Gastrocnemius medialis (tissue), 4 donors: ENCODE data around the gene ZIC1. TPM values are rescaled to one million over a fixed set of nuclear protein-coding genes. Genes with fewer than 3 reads are reported as not detected.

Experiments
- ATAC-seq, 2 donors: fragments of 150-250 bp; one replicate each; pipeline ENCODE4 v1.9.1; 2016
- DNase-seq, 2 donors: peaks; one replicate each; pipeline ENCODE4 v3.0.0-alpha.2; 2019
- H3K27ac ChIP-seq, 4 donors: fragments of 200-600 bp; sonication (generic); 1 replicate in 1 of 4; 2 replicates in 3 of 4; pipeline ENCODE4 v1.5.1; 2016 to 2018; ENCODE audit warnings: mild to moderate bottlenecking in 2 of 4, moderate library complexity in 1 of 4
- H3K27me3 ChIP-seq, 3 donors: fragments of 200-600 bp; sonication (generic) in 2 of 3; 1 replicate in 1 of 3; 2 replicates in 2 of 3; pipeline versions ENCODE4 v1.5.1 to v1.6.0; 2016 to 2019; ENCODE audit warnings: mild to moderate bottlenecking in 1 of 3, moderate library complexity in 1 of 3
- H3K36me3 ChIP-seq, 2 donors: fragments of 200-600 bp; sonication (generic) in 1 of 2; one replicate each; pipeline ENCODE4 v1.5.1; 2017 to 2018
- H3K4me1 ChIP-seq, 2 donors: fragments of 200-600 bp; sonication (generic) in 1 of 2; one replicate each; pipeline ENCODE4 v1.5.1; 2016 to 2017; ENCODE audit warnings: mild to moderate bottlenecking in 2 of 2
- H3K4me3 ChIP-seq, 4 donors: fragments of 200-600 bp; sonication (generic) in 3 of 4; 1 replicate in 1 of 4; 2 replicates in 3 of 4; pipeline ENCODE4 v1.5.1; 2016 to 2019; ENCODE audit warnings: mild to moderate bottlenecking in 2 of 4
- H3K9me3 ChIP-seq, 3 donors: fragments of 200-600 bp; sonication (generic) in 2 of 3; 1 replicate in 1 of 3; 2 replicates in 2 of 3; pipeline ENCODE4 v1.5.1; 2016 to 2019
- POLR2A ChIP-seq, 2 donors: fragments of 450-650 bp; IDR thresholded peaks; one replicate each; pipeline ENCODE4 v1.6.1; 2017; ENCODE audit warnings: antibody characterized with exemption in 2 of 2, mild to moderate bottlenecking in 2 of 2, moderate library complexity in 2 of 2
- in situ Hi-C, 4 donors: fragments of 200-750 bp; cut with MboI; loops; one replicate each; pipeline versions ENCODE4 v1.15.0 to v1.8.0; 2017; ENCODE audit warnings: low sequenced_read_pairs in 4 of 4
- intact Hi-C: fragments of 100-400 bp; cut with DNase I; formaldehyde crosslinking; loops from one replicate; pipeline ENCODE4 v1.15.1; 2023; ENCODE audit warnings: low total_unique reads
- total RNA-seq, 4 donors: library from RNA; depleted of rRNA; stranded (reverse); fragments of >200 nt; gene quantifications; one replicate each; pipeline versions ENCODE4 v1.1.0 to v1.2.3, GENCODE V29; 2016
- TF ChIP-seq, protein P1 (sequence below), 5 experiments: fragments of 450-650 bp in 3 of 5; fragments of 200-600 bp in 2 of 5; sonication (generic) in 2 of 5; IDR thresholded peaks in 4 of 5; conservative IDR thresholded peaks in 1 of 5; 1 replicate in 4 of 5; 2 replicates in 1 of 5; pipeline ENCODE4 v1.5.1; 2016 to 2019; ENCODE audit warnings: antibody characterized with exemption in 5 of 5, mild to moderate bottlenecking in 3 of 5, moderate library complexity in 3 of 5

Gene ZIC1
- total RNA-seq, 4 donors from 2014 or later, result 3.3 to 5.2 (median 4.3) TPM

DNA sequence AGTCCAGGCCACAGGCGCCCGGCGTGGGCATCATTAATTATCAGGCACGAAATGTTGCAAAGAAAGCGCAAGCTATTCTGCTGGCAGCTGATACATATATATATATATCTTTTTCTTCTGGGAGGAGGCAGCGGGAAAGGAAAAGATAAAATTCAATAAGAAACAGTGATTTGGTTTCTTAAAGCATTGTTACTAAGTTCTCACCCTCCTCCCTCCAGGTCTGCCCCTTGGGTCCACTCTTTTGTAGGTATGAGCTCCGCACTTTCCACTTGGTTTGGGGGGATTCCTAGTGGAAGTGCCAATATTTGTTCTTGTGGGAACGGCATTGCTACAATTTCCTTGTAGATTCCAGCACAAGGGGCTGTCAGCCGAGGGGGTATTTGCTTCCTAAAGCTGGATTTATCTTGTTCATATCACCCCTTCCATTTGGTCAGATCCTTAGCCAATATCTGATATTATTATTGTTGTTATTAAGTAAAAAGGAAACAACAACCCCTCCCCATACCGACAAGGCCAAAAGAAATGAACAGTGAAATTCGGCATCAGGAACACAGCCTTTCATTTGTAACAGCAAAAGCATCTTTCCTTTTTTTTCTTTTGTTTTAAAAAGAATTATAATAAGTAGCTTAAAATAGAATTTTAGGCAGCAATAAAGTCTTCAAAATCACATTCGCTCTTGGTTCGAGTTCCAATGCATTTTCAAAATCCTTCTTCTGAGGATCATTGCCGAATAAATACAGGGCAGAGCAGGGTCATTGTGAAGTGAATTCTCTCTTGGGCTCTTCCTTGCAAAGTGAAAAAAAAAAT lies 15.6 kb downstream of the ZIC1 start:
- intact Hi-C loops (loop anchor here (10.0 kb wide), 1 partner anchor 520 kb away; no protein-coding TSS in a partner anchor), in situ Hi-C loops (no loop called here)
- H3K4me3 ChIP-seq, result no peak overlapping the region
- ATAC-seq (no peak), DNase-seq (no peak)
- H3K36me3 ChIP-seq, result no peaks in the 10 kb centered on the region
- no peak for TF ChIP-seq POLR2A (IDR thresholded peaks at IDR 0.05)
- TF ChIP-seq, protein P1, sequence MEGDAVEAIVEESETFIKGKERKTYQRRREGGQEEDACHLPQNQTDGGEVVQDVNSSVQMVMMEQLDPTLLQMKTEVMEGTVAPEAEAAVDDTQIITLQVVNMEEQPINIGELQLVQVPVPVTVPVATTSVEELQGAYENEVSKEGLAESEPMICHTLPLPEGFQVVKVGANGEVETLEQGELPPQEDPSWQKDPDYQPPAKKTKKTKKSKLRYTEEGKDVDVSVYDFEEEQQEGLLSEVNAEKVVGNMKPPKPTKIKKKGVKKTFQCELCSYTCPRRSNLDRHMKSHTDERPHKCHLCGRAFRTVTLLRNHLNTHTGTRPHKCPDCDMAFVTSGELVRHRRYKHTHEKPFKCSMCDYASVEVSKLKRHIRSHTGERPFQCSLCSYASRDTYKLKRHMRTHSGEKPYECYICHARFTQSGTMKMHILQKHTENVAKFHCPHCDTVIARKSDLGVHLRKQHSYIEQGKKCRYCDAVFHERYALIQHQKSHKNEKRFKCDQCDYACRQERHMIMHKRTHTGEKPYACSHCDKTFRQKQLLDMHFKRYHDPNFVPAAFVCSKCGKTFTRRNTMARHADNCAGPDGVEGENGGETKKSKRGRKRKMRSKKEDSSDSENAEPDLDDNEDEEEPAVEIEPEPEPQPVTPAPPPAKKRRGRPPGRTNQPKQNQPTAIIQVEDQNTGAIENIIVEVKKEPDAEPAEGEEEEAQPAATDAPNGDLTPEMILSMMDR (IDR thresholded peaks at IDR 0.05 in 4 of 5, conservative IDR thresholded peaks at IDR 0.05 in 1 of 5), result no peak
- H3K4me1 ChIP-seq, result peaks cover 3 to 8% of the 10 kb centered on the region in 2 donors
- H3K9me3 ChIP-seq, result no peaks in the 10 kb centered on the region
- peaks cover 3 to 18% (median 6%) of the 10 kb centered on the region in 3 donors for H3K27me3 ChIP-seq
- peak overlapping the region in 1 of 4 donors; percentile 79 for H3K27ac ChIP-seq

DNA sequence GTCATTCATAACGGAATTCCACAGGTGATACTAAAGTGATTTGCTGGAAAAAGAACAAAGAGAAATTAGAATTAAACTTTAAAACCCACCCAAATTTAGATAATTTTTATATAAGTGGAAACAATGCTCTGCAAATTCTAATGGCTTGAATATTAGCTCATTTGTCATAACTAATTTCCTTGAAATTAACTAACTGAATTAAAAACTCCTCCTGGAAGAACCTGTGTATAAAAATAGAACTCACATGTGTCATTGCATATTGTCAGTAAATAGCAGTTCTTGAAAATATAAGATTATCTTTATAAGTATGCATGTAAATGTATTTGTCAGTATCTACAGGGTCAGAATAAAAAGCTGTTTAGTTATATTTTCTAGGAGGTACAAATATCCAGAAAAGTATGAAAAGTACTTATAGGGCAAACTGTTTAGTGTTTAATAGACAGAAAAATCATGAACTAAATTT lies 16.3 kb downstream of the ZIC1 start:
- Histone ChIP-seq H3K27ac (no peak overlapping the region), H3K27me3 (peaks cover 3 to 13% (median 6%) of the 10 kb centered on the region in 3 donors), H3K4me3 (no peak overlapping the region), H3K4me1 (peaks cover 0 to 8% of the 10 kb centered on the region in 2 donors), H3K9me3 (no peaks in the 10 kb centered on the region), H3K36me3 (no peaks in the 10 kb centered on the region)
- DNase-seq, result no peak
- in situ Hi-C loops (no loop called here), intact Hi-C loops (loop anchor here (10.0 kb wide), 1 partner anchor 519 kb away; no protein-coding TSS in a partner anchor)
- no peak for ATAC-seq
- no peak for TF ChIP-seq POLR2A (IDR thresholded peaks at IDR 0.05)

- TF ChIP-seq POLR2A (IDR thresholded peaks at IDR 0.05), result no peak
- TF ChIP-seq, protein P1 (IDR thresholded peaks at IDR 0.05 in 4 of 5, conservative IDR thresholded peaks at IDR 0.05 in 1 of 5), result no peak
- no peaks in the 10 kb centered on the region for H3K36me3 ChIP-seq
- DNase-seq (no peak), ATAC-seq (no peak)
- in situ Hi-C loops (no loop called here), intact Hi-C loops (loop anchor here (10.0 kb wide), 1 partner anchor 518 kb away; no protein-coding TSS in a partner anchor)
- peaks cover 2 to 9% (median 3%) of the 10 kb centered on the region in 3 donors for H3K27me3 ChIP-seq
- H3K4me1 ChIP-seq, result peaks cover 3 to 6% of the 10 kb centered on the region in 2 donors
- H3K27ac ChIP-seq, result no peak overlapping the region
- no peak overlapping the region for H3K4me3 ChIP-seq
- H3K9me3 ChIP-seq, result no peaks in the 10 kb centered on the region
Measured at GRCh38 chr3:147426931-147427330, 17.8 kb downstream of the ZIC1 start.

DNA sequence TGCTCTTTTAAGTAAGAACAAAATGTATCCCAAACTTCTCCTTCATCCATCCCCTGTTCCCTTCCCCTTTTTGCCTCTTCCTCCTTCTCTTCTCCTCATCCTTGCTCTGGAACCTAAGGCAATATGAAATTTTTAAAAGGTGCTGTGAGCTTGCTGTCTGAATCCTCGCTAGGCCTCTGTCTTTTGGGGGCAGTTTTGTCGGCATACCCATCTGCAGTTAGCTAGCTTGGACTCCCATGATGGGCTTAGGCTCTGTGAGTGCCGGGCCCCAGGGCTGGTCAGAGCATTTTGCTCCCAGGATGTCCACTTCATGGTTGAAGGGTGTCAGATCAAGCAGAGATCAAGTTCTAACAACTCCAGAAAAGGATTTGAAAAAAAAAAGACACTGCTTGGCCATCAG lies 18.6 kb downstream of the ZIC1 start:
- Histone ChIP-seq H3K36me3 (no peaks in the 10 kb centered on the region), H3K27ac (no peak overlapping the region), H3K27me3 (peaks cover 0 to 6% (median 2%) of the 10 kb centered on the region in 3 donors), H3K4me3 (no peak overlapping the region), H3K4me1 (peaks cover 0 to 5% of the 10 kb centered on the region in 2 donors), H3K9me3 (no peaks in the 10 kb centered on the region)
- TF ChIP-seq, protein P1 (IDR thresholded peaks at IDR 0.05 in 4 of 5, conservative IDR thresholded peaks at IDR 0.05 in 1 of 5), result no peak
- no peak for TF ChIP-seq POLR2A (IDR thresholded peaks at IDR 0.05)
- ATAC-seq (no peak), DNase-seq (no peak)
- intact Hi-C loops, result loop anchor here (10.0 kb wide), 1 partner anchor 517 kb away; no protein-coding TSS in a partner anchor
- in situ Hi-C loops, result no loop called here

DNA sequence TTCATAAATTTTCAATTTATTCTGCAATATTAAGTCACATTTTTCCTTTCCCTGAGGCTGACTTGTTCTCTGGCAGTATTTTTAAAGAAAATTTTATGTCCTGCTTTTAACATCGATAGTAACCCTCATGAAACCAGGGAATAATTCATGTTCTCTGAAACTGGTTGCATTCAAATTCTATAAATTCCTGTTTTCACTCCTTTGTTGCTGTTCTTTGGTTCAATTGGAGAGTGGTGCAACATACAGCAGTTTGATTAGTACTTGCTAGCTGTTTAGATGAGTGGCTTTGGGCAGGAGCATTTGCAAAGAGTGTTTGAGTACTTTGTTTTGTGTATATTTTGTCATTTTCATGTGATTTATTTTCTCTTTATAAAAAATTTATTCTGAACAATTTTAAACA lies 19.2 kb downstream of the ZIC1 start:
- no peak for TF ChIP-seq POLR2A (IDR thresholded peaks at IDR 0.05)
- TF ChIP-seq, protein P1 (IDR thresholded peaks at IDR 0.05 in 4 of 5, conservative IDR thresholded peaks at IDR 0.05 in 1 of 5), result no peak
- intact Hi-C loops, result loop anchor here (10.0 kb wide), 1 partner anchor 516 kb away; no protein-coding TSS in a partner anchor
- H3K9me3 ChIP-seq, result no peaks in the 10 kb centered on the region
- H3K27me3 ChIP-seq, result peaks cover 0 to 6% (median 2%) of the 10 kb centered on the region in 3 donors
- in situ Hi-C loops, result no loop called here
- ATAC-seq (no peak), DNase-seq (no peak)
- H3K27ac ChIP-seq, result no peak overlapping the region
- H3K4me3 ChIP-seq, result no peak overlapping the region
- H3K4me1 ChIP-seq, result peaks cover 0 to 5% of the 10 kb centered on the region in 2 donors
- no peaks in the 10 kb centered on the region for H3K36me3 ChIP-seq
